Measurements from ENCODE around the gene ZYX.

The ZYX gene, protein sequence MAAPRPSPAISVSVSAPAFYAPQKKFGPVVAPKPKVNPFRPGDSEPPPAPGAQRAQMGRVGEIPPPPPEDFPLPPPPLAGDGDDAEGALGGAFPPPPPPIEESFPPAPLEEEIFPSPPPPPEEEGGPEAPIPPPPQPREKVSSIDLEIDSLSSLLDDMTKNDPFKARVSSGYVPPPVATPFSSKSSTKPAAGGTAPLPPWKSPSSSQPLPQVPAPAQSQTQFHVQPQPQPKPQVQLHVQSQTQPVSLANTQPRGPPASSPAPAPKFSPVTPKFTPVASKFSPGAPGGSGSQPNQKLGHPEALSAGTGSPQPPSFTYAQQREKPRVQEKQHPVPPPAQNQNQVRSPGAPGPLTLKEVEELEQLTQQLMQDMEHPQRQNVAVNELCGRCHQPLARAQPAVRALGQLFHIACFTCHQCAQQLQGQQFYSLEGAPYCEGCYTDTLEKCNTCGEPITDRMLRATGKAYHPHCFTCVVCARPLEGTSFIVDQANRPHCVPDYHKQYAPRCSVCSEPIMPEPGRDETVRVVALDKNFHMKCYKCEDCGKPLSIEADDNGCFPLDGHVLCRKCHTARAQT

DNA sequence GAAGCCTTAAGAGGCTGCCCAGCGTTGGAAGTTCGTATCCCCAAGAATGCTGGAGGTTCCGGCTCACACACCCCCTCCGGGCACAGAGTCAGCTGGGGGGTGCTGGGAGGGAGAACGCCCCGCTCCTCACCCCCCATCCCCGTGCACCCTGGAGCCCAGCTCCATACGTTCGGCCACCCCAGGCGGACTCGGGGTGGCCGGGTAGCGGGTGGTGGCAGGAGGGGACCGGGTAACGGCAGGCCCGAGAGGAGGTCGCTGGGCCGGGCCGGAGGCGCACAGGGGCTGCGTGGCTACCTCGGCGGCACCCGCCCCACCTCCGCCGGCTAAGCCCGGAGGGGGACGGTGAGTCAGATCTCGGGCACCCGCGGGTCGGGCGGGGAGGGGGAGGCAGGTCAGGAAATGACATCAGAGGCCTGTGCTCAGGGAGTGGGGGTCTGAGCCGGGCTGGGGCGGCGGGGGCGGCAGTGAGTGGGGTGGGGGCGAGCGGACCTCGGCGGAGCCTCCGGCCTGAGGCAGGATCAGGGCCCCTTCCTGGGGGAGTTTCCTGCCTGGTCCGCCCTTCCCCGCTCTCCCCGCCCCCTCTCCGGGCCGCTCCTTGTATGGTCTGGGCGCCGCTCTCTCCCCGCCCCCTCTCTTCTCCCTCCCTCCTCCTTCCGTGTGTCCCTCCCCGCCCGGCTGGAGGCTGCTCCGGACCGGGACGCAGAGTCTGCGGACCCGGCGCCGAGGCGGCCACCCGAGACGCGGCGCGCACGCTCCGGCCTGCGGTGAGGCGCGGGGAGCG is at the start of gene ZYX:
Gene ZYX, plus strand, starts transcription at position 700 of the 781 bp plus-strand sequence. CDS start 227 bp downstream, outside the sequence.
- FAIRE-seq: no peak

DNA sequence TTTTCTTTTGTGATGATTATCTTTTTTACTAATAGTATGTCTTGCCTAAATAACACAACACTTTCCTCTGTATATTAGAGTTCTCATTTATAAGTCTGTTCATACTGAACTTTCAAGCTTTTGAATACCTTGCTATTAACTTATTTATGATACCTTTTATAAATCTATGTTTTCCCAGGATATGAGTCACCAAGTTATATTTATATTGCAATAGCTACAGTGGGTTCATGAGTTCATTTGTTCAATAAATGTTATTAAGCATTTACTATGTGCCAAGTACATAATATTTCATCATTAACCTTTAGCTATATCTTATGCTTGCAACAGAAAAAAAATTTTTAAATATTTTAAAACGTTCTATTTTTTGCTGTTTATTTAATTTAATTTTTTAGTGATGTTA is 46.9 kb upstream of the ZYX start:
- FAIRE-seq: no peak

DNA sequence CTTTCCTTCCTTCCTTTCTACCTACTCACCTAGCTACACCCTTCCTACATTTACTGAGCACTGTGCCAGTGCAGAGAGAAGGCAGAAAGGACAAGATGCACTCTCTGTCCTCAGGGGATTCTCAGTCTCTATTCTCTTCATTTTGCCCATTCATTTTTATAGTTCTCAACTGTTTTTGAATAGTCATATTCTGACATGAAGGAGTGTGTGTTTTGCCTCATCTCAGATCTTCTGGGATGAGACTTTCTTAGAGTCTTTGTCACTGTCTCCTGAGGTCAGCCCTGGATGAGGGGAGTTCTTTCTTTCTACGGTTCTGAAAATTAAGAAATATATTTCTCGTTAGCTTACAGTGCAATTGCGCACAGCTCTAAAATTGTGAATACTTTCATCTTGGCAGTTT is 43.9 kb upstream of the ZYX start:
- FAIRE-seq: no peak

DNA sequence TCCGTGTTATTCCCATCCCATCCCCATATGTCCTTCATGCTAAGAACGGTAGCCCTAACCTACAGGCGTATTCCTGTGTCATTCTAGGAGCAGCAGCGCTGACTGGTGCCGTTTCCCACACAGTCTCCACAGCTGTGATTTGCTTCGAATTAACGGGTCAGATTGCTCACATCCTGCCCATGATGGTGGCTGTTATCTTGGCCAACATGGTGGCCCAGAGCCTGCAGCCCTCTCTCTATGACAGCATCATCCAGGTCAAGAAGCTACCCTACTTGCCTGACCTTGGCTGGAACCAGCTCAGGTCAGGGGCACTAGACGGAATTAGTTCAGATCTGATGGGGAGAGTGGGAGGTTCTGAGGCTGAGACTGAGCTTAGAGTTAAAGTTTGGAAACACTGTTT is 39.3 kb upstream of the ZYX start:
- no peak for FAIRE-seq

DNA sequence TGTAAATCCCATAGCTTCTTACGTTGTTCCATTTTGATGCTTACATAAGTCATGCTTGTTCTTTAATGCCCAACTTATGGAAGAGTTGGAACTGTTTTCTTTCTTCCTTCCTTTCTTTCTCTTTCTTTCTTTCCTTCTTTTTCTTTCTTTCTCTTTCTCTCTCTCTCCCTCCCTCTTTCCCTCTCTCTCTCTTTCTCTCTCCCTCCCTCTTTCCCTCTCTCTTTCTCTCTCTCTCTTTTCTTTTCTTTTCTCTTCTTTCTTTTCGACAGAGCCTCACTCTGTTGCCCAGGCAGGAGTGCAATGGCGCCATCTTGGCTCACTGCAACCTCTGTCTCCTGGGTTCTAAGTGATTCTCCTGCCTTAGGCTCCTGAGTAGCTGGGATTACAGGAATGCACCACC is 37.5 kb upstream of the ZYX start:
- no peak for FAIRE-seq

DNA sequence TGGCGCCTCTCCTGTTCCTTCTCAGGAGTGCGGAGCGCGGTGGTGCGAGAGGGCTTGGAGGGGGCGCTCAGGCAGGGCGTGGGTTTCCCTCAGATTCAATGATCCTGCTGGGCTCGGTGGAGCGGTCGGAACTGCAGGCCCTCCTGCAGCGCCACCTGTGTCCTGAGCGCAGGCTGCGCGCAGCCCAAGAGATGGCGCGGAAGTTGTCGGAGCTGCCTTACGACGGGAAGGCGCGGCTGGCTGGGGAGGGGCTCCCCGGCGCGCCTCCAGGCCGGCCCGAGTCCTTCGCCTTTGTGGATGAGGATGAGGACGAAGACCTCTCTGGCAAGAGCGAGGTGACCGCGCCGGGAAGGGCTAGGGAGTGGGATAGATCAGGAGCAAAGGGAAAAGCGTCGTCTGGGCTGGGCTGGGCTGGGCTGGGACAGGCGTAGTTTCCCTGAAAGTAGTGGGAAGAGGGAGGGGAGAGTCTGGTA is 35.7 kb upstream of the ZYX start:
- FAIRE-seq: no peak

DNA sequence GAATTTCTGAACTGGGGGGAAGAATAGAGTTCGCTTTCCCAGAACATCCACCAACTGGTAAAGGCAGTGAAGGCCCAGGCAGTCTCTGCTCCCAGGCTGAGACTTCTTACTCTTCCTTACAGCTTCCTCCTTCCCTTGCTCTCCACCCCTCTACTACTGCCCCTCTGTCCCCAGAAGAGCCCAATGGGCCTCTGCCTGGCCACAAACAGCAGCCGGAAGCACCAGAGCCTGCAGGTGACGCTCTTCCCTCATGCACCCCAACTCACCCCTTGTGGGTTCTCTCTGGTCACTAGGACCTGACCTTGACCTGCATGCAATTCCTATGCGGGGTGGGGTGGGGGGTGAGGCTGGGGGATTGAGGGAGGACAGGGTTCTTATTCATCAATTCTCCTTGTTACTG is 35.1 kb upstream of the ZYX start:
- FAIRE-seq: no peak

DNA sequence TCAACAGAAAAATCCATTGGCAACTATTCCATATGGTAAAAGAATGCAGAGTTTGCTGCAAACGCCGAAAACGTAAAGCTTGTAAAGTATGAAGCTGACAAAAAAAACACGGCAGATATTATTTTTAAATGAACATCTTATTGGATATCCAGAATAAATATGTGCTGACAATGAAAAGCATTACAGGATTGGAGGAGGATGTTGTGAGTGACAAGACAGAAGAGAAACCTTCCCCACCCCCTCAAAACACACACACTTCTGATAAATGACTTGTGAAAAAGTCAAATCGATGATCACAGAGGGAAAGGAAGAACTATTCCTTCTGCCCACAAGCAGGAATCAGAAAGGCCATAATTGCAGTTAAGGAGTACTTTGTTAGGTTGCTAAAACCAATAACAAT is 33.2 kb upstream of the ZYX start:
- FAIRE-seq: no peak

DNA sequence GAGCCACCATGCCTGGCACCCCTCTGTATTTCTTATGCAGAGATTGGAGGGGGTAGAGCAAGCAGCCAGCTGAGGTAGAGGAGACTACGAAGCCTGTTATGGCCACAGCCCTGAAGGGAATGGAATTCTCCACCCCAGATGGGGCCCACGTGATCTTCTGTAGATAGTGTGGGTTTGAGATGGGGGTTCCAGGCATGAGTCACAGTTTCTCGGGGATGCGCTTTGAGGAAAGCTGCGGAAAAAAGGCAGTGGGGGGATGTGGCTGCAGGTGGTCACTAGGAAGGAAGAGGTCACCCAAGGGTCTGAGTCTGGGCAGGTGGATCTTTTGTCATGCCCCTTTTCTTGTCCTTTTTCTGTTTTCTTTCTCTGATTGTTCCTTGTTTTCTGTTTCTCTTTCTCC is 30.1 kb upstream of the ZYX start:
- FAIRE-seq: no peak

DNA sequence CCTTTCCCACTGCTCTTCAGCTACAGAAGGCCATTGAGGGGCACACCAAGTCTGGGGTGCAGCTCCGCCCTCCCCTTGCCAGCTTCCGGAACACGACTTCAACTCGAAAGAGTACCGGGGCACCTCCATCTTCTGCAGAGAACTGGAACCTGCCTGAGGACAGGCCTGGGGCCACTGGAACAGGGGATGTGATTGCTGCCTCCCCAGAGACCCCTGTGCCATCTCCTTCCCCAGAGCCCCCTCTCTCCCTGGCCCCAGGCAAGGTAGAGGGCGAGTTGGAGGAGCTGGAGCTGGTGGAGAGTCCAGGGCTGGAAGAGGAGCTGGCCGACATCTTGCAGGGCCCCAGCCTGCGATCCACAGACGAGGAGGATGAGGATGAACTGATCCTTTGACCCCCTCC is 29.6 kb upstream of the ZYX start:
- no peak for FAIRE-seq

DNA sequence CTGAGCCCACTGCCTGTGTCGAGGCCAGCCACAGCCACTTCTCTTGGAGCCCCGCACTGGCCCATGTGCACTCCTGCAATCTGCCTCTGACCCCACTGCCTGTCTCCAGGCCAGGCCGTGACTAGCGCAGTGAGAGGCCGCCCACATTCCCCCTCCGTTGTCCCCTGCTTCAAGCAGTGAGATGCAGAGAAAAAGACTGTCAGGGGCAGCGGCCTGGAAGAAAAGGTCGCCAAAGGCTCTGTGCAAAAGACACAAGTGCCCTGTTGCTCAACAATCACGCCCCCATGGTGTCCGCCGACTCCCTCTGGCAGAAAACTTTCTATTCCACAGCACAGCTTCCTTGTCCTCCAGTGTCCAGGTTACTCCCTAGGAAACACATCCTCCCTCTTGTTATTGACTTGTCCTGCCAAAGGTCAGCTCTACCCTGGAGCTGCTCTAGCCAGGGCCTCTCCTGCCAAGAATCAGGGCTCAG is 28.6 kb upstream of the ZYX start:
- no peak for FAIRE-seq

DNA sequence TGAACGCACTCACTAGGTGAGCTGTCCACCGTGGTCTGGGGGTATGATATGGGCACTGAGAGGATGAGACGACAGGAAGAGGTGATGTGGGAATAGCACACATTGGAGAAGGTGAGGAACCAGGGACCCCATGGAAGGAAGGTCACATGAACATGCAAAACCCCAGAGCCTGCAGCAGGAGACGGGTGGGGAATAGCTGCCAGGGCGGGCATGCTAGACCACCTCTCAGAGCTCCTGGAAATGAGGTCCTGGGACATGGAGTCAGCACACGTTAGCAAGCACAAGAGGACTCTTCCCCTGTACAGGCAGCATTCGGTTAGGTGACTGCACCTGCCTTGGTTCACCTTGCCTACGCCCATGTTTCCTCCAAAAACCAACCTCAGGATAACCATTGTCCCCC is 26.8 kb upstream of the ZYX start:
- FAIRE-seq: no peak

DNA sequence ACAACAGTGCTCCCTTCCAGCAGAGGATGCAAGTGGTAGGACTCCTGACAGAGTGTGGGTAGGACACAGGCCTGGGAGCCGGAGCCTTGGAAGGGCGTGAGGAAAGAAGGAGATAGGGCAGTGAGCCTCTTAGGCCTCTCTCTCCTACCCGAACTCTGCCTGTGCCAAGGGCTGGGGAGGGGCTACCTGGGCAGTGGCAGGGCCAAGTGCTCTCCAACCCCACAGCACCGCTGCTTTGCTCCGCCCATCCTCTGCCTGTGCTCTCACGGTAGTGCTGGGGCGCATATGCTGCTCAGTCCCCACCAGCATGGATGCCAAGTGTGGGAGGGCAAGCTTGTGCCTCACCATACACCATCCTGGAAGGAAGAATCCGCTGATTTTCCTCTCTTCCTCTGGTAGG is 26.2 kb upstream of the ZYX start:
- FAIRE-seq: no peak

DNA sequence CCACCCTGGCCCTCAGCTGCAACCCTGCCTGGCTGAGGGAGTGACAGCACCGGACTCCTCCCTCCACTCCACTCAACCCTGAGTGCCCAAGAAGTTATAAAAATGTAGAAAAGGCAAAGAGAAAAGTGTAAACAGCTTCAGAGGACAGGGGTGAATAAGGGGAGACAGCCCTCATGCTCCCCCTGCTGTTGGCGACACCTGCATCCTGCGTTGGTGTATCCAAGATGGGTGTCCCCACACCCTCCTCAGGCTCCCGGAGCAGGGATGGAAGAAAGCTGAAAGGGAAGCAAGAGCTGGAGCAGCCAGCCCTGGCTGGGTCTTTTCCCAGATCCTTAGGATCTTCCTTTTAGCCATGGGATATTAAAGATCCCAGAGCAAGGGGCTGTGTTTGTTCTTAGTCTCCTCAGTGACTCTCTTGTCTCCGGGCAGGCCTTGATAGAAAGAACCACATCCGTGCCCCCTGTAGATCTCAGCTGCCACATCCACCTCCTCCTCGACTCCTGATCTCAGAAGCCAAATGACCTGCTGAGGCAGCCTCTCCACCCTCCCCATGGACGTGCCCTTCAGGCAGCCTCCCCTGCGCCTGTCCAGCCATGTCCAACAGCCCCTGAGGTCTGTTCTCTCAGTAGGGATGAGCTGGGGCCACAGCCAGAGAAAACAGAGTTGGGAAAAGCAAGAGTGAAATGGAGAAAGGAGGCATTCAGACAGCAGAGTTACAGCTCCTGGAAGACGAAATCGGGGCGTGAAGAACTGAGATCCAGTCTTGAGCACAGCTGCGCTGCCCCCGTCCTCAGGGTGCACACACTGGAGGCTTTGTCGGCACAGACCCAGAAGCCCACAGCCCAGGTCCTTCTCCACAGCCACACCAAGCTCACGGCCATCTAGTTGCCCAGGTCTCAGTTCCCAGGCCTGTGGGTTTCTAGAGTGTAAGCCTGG is 25.4 kb upstream of the ZYX start:
- no peak for FAIRE-seq

DNA sequence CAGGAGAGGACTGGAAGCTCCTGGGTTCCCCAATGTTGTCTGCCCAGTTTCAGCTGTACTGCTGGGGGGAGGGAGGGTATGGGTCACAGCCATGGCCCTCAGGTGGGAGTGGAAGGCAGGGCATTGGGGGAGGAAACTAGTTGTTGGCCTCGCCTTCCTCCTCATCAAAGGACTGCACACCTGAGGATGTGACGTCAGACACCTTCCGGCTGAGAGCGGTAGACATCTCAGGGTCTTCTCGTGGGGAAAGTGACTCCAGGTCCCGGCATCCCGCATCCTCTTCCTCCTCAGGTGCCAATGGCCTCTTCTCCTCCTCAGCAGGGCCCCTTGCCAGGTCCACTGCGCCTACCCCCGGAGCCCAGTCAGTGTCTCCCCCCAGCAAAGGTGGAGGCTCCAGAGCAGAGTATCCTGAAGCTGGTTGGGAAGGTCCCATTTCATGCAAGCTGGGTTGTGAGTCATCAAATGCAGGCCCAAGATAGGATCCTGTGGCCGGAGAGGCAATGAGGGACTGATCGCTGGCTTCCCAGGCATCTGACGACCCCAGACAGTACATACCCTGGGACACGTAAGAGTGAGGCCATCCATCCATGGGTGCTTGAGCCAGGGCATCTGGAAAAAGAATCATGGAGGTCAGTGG is 24.6 kb upstream of the ZYX start:
- FAIRE-seq: no peak

DNA sequence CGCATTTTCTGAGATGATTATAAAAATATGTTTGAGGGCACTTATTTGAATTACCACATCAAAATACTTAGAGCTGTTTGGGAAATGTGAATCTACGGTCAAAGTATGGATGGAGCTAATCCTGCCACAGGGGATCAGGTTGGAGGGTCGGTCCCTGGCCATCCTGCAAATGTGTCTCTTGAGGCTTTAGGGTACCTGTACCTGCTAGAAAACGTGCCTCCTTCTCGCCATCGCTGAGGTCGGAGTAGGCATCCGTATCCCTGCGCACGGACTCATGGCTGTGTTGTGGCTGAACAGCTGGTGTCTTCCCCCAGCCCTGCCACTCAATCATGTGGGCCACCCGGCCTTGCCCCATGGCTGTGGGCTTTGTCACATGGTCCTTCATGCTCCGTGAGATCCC is 22.5 kb upstream of the ZYX start:
- no peak for FAIRE-seq

DNA sequence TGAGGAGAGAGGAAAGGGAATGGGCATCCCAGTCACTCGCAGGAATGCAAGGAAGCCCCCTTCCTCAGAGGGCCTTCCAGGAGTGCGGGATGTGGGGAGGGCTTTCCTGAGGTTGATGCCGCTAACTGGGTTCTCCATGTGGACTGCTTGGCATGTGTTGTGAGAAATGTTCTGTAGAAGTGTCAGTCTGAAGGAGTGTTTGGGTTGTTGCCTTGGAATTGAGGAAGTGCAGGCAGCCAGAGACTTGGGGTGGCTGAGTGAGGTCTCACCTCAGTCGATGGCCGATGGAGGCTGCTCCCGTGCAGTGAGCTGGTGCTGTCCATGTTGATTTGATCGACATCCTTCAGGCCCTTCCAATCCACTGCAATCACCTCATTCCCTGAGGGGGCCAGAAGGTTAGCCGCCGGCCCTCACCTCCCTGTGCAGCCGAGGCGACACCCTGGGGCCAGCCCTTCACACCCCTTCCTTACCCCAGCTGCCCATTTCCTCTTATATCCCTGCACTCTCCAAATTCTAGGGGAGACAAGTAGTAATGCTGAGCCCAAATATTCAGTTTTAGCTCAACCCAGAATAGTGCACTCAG is 21.3 kb upstream of the ZYX start:
- no peak for FAIRE-seq

DNA sequence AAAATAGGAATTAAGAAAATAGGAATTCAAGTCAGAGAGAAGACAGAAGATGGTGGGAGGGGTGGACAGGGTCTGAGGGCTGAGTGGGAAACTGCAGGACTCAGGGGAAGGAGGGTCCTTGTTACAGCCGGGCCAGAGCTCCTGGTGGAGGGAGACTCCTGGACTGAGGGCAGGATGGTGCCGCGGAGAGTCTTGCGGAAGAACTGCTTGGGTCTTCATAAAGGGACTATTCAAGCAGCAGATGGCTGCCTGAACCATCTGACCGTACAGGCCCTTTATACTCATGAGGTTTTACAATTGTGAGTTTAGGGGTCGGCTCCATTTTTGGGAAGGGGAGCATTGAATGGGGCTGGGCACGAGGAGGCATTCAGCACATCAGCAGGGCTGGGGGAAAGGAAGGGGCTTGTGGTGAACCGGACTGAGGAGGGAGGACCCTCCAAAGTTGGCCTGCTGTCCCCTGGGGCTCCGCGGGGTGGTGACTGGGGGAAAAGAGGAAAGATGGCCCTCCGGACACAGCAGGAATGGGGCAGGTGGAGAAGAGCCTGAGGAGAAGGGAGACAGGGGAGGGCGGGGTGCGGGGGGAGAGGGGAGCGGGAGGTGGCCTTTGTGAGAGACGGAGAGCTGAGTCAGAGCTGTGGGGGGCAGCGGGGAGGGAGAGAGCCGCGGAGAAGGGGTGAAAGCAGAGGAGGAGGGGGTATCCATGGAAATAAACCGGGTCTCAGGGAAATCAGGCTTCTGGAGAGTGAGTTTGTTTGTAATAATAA is 20.2 kb upstream of the ZYX start:
- FAIRE-seq: no peak

DNA sequence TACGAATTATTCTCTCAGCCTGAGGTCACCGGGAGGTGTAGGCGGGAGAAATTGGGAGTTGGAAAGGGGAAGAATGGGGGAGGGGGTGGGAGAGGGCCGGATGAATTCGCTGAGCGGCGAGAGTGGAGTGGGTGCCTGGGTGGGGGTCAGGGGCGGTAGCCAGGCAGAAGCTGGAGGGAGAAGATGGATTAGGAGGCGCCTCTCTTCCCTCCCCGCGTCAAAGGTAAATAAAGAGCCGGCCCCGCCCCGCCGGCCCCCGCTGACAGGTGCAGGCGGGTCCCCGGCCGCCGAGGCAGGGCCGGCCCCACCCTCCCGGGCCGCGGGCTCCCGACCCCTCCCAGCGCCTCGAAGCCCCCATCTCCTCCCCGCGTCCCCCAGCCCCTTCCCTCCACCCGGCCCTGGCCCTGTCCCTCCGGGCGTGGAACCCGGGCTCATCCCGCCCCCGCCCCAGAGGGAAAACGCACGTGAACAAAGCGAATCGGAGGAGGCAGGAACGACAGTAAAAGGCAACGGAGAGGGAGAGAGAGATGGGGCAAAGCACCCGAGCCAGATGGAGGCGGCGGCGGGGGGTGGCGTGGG is 19.5 kb upstream of the ZYX start:
- no peak for FAIRE-seq

Measured in islet of Langerhans (tissue), 1 donor.